Stimulated activated CD8-positive, alpha-beta memory T cell treated with anti-CD3 and anti-CD28 coated beads, Interleukin-15, amount 100 ng/mL, for 24 hours (primary cell): ENCODE measurements around the gene PTPRM.
"Not testable (repeated sequence)": the region's sequence is repeated elsewhere in the genome, so short reads cannot be mapped to it uniquely, and the experiment has no call there.

Experiments used
- DNase-seq: peaks from one replicate; pipeline ENCODE4 v3.0.0-alpha.2; 2020; ENCODE audit warnings: low read depth

PTPRM gene

DNA sequence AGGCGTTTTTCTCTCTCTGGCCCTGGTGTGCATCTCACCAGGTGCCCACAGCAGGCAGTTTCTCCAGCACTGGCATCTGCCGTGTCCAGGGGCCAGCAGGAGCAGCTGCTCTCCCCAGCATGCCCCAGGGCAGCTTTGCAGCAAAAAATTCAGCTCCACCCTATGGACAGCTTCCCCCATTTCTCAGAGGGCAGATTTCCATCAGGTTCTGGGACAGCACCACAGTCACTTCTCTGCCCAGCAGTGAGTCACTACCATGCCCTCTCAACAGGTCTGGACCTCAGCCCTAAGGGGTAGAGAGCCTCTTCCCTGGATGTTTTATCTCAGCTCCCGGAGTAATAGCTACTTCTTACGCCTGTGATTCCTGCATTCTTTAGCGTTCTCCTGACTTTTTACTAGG is 871.9 kb downstream of the PTPRM start:
- no peak for DNase-seq

DNA sequence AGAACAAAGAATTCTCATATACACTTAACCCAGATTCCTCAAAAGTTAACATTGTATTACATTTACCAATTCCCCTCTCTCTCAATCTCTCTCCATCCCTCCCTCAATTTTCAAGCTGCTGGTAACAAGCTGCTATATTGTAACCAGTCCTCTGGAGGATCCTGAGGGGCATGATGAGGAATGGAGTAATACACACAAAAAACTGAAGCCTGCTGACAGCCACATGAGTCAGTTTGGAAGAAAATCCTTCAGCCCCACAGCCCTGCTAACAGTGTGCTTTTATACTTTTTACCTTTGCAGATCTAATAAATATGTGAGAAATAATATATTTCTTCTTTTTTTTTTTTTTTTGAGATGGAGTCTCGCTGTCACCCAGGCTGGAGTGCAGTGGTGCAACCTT is 876.4 kb downstream of the PTPRM start:
- DNase-seq: no peak

DNA sequence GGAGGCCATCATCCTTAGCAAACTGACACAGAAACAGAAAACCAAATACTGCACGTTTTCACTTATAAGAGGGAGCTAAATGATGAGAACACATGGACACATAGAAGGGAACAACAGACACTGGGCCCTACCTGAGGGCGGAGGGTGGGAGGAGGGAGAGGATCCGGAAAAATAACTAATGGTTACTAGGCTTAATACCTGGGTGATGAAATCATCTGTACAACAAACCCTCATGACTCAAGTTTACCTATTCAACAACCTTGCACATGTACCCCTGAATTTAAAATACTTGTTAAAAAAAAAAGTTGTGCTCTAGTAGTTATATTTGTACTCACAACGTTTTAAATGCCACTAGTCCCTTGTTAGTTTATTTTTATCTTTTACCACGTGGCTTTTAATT is 879.8 kb downstream of the PTPRM start:
- not testable (repeated sequence) for DNase-seq

DNA sequence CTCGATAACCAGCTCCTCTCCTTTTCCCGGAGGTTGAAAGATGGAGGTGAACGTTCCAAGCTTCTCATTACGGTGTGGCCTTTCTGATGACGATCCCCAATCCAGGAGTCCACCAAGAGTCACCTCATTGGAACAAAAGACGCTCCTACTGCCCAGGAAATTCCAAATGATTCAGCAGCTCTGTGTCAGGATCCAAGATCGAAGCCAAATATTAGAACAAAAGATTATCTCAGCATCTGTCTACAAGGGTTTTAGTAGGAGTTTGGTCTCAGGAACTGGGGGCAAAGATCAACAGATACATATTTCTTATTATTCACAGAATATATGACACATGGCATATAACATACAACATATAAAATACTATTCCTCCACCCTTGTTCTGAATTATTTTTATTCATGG is 881.0 kb downstream of the PTPRM start:
- DNase-seq: no peak

DNA sequence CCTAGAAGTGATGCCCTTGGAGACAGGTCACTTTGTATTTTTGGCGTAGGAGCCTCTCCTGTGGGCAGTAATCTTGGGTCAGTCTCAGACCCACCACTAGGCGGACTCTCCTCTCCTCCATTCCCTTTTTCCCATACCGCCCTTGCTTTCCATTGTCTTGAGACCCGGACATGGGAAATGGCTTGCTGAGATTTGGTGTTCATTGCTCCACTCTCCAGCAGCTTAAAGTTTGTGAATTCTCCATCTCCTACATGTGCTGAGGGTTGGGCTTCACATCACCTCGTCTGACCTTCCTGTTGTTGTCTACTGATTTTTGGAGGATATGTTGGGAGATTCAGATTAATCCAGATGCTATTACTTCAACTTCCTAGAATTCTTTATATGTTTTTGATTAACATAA is 882.9 kb downstream of the PTPRM start:
- DNase-seq: no peak

DNA sequence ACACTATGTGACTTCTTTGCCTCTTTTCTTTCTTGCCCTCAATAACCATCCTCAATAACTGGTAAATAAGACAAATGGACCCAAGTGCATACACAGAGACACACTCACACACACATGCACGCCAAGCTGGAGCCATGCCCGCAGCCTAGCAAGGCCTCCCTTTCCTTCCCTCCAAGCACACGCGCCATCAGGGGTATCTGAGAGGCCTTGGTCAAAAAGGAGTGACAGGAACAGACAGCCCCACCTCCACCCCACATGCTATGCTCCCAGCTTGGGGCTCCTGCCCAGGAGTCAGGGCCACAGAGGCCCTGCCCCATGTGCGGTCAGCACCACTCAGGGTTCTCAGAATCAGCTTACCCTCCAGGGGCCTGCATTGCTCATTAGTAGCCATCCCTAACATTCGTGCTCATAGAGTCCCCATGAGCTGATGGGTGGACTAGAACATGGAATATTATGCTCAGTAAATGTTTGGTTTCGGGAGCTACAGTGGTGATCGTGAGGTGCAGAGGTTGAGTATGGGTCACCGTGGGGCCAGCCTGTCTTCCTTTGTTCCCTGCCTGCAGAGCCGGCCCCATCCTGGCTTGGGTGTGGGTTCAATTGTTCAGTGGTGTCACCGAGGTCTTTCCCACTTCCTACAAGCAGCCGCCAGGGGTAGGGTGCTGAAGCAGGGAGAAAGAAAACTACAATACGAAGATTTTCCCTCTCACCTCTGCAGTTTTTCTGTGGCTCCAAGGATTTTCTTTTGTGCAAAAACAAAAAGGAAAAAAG is 884.0 kb downstream of the PTPRM start:
- no peak for DNase-seq

DNA sequence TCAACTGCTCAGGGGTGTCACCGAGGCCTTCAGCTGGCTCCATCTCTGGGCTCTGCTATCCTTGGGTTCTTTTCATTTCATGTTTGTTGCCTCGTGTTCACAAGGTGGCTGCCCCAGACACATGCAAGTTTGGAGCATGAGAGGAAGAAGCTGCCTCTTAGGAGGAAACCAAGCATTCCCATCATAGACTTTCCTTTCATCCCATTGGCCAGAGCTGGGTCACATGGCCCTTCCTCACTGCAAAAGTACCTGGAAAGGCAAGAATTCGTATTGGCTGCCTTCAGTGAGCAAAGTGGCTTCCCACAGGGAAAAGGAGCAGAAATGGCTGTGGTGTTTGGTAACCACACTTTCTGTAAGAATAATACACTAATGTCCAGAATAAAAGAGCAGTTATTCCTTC is 886.4 kb downstream of the PTPRM start:
- DNase-seq: no peak

DNA sequence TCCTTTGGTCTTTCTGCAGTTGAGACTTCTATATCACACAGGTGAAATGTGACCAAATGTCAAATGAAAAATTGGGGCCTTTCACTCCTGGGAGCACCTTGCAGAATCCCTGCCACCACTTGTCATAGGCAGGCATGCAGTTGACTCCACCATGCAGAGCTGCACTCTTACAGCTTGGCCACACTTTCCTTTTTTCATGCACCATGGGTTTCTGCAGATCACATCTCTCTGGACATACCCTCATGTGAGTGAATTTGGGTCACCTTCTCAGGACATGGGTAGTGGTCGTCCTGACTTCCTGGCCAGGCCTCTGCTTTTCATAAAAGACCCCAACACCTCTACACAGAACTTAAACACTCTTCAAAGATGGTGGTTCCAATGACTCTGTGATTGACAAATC is 887.0 kb downstream of the PTPRM start:
- DNase-seq: no peak

DNA sequence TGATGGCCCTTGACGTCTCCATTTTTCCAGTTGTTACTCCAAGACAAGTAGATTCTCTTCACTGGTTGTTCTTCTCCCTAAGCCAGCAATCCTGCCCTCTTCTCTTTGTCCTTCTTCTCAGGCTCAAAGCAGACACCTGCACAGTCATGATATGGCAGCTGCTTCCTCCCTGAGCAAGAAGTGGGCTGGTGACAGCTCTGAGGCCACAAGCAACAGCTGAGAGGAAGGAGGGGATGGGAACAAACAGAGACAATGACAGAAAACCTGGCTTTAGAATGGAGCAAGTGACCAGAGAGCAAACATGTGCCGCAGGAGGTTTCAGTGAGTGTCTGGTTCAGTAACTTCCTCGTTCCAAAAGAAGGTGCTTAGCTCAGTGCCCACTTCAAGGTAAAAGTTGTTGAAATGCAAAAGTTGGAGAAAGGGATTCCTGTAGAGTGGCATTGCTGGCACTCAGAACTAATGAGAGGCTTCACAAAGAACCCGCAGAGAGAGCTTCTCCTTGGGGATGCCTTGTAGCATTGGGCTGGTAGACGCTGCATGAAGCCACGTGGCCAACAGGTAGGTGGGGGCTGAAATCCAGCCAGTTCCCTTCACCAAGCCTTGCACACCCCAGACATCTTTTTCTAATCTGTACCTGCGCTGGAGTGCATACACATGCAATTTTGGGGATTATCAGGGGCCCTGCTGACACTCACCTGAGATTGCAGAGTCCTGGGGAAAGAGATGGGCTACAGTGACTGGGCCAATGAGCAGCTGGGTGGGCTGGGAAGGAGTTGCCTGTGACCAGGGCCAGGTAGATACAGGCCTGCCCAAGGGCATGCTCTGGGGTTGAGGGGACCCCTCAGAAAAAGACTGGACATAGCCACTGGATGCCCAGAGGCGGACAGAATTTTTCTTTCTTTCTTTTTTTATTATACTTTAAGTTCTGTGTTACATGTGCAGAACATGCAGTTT is 888.8 kb downstream of the PTPRM start:
- DNase-seq: no peak
